ENCODE results near the gene A4GNT. TPM values are rescaled to one million over a fixed set of nuclear protein-coding genes. Genes with fewer than 3 reads are reported as not detected.
"Not testable (repeated sequence)": the region's sequence is repeated elsewhere in the genome, so short reads cannot be mapped to it uniquely, and the experiment has no call there.

Gene A4GNT
- total RNA-seq, 4 donors from 2014 or later = not detected

- no peak overlapping the region for H3K4me3 ChIP-seq
- no peaks in the 10 kb centered on the region for H3K9me3 ChIP-seq
- no peak for DNase-seq
- TF ChIP-seq, protein P1, sequence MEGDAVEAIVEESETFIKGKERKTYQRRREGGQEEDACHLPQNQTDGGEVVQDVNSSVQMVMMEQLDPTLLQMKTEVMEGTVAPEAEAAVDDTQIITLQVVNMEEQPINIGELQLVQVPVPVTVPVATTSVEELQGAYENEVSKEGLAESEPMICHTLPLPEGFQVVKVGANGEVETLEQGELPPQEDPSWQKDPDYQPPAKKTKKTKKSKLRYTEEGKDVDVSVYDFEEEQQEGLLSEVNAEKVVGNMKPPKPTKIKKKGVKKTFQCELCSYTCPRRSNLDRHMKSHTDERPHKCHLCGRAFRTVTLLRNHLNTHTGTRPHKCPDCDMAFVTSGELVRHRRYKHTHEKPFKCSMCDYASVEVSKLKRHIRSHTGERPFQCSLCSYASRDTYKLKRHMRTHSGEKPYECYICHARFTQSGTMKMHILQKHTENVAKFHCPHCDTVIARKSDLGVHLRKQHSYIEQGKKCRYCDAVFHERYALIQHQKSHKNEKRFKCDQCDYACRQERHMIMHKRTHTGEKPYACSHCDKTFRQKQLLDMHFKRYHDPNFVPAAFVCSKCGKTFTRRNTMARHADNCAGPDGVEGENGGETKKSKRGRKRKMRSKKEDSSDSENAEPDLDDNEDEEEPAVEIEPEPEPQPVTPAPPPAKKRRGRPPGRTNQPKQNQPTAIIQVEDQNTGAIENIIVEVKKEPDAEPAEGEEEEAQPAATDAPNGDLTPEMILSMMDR (IDR thresholded peaks at IDR 0.05) = no peak
- no peak for TF ChIP-seq POLR2A (IDR thresholded peaks at IDR 0.05)
- intact Hi-C loops (cut with DNase I; ENCODE audit: low total_unique reads) = no loop called here
- H3K27ac ChIP-seq = no peak overlapping the region
- no peaks in the 10 kb centered on the region for H3K36me3 ChIP-seq
- no peaks in the 10 kb centered on the region for H3K4me1 ChIP-seq
- no peaks in the 10 kb centered on the region for H3K27me3 ChIP-seq
These were observed 34.7 kb downstream of the A4GNT start for GRCh38 chr3:138097192-138098172.

DNA sequence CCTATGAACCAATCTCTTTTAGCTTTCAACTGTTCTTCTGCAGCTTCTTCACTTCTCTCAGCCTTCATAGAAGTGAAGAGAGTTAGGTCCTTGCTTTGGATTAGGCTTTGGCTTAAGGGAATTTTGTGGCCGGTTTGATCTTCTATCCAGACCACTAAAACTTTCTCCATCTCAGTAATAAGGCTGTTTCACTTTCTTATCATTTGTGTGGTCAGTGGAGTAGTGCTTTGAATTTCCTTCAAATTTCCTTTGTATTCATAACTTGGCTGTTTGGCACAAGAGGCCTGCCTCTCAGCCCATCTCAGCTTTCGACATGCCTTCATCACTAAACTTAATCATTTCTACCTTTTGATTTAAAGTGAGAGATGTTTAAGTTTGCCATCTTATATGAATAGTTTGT lies 38.5 kb downstream of the A4GNT start:
- TF ChIP-seq, protein P1 (IDR thresholded peaks at IDR 0.05) = no peak
- no peak for TF ChIP-seq POLR2A (IDR thresholded peaks at IDR 0.05)
- H3K4me1 ChIP-seq = no peaks in the 10 kb centered on the region
- no peaks in the 10 kb centered on the region for H3K27me3 ChIP-seq
- no peak for DNase-seq
- H3K4me3 ChIP-seq = no peak overlapping the region
- no peaks in the 10 kb centered on the region for H3K9me3 ChIP-seq
- no peaks in the 10 kb centered on the region for H3K36me3 ChIP-seq
- H3K27ac ChIP-seq = no peak overlapping the region
- intact Hi-C loops (cut with DNase I; ENCODE audit: low total_unique reads) = no loop called here

GRCh38 chr3:138092023-138092422 lies 40.2 kb downstream of the A4GNT start:
- Histone ChIP-seq H3K36me3 (no peaks in the 10 kb centered on the region), H3K27ac (no peak overlapping the region), H3K4me1 (no peaks in the 10 kb centered on the region), H3K4me3 (no peak overlapping the region), H3K9me3 (no peaks in the 10 kb centered on the region), H3K27me3 (no peaks in the 10 kb centered on the region)
- DNase-seq = no peak
- TF ChIP-seq, protein P1 (IDR thresholded peaks at IDR 0.05) = no peak
- TF ChIP-seq POLR2A (IDR thresholded peaks at IDR 0.05) = no peak
- intact Hi-C loops (cut with DNase I; ENCODE audit: low total_unique reads) = no loop called here

DNA sequence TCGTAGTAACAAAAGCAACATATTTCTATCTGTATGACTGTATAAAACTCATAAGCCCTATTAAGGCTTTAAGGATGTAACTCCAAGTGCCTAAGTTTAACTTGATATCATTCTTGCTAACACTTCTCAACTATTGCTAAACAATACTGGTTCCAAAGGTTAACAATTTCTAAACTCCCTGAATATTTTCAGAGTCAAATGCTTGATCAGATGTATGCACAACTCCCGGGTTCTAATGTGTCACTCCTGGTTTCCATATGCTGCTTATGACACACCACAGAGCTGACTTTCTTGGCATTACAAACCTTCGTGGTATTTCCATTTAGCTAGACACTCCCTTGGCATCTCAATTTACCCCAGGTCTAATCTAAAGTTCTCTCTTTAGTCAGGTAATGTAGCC lies 43.1 kb downstream of the A4GNT start:
- no peaks in the 10 kb centered on the region for H3K9me3 ChIP-seq
- H3K36me3 ChIP-seq = no peaks in the 10 kb centered on the region
- intact Hi-C loops (cut with DNase I; ENCODE audit: low total_unique reads) = no loop called here
- DNase-seq = no peak
- no peak overlapping the region for H3K27ac ChIP-seq
- no peak for TF ChIP-seq POLR2A (IDR thresholded peaks at IDR 0.05)
- TF ChIP-seq, protein P1 (IDR thresholded peaks at IDR 0.05) = no peak
- H3K4me1 ChIP-seq = no peaks in the 10 kb centered on the region
- no peak overlapping the region for H3K4me3 ChIP-seq
- H3K27me3 ChIP-seq = no peaks in the 10 kb centered on the region

DNA sequence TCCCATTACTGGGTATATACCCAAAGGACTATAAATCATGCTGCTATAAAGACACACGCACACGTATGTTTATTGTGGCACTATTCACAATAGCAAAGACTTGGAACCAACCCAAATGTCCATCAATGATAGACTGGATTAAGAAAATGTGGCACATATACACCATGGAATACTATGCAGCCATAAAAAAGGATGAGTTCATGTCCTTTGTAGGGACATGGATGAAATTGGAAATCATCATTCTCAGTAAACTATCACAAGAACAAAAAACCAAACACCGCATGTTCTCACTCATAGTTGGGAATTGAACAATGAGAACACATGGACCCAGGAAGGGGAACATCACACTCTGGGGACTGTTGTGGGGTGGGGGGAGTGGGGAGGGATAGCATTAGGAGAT lies 46.4 kb downstream of the A4GNT start:
- intact Hi-C loops (cut with DNase I; ENCODE audit: low total_unique reads); DNase-seq: not testable (repeated sequence)

More for the DNA sequence above, 46.4 kb downstream of the A4GNT start:
- not testable (repeated sequence) for H3K27ac ChIP-seq, H3K4me3 ChIP-seq, H3K27me3 ChIP-seq, H3K4me1 ChIP-seq, H3K36me3 ChIP-seq, H3K9me3 ChIP-seq

All from uterus (tissue), 4 donors.